SHP77 treated with DMSO at 0.1 percent for 48 hours (cell line): ENCODE data around the gene SLC38A3.

ENCODE experiments used
- DNase-seq: peaks from one replicate; lab custom pipeline; 2025; lab: John Stamatoyannopoulos, UW

Gene SLC38A3

DNA sequence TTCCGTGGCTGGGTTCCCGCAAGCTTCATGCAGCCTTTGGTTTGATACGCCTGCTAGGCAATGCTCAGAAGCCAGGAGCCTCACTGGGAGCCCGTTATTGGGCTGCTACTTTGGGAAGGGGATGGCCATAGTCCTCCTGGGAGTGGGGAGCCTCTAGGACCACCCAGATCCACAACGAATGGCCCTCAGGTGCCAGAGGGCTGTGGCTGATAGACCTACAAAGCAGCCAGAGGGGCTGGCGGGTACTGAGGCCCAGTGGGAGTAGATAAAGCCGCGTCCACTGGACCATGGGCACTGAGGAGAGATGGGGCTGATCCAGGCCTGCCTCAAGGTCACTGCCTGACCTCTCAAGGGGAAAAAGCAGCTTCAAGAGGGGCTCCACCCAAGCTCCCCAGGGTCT, 12.9 kb upstream of the SLC38A3 start:
- DNase-seq = no peak

GRCh38 chr3:50192689-50193141, 12.4 kb upstream of the SLC38A3 start:
- DNase-seq = peak; percentile 26

GRCh38 chr3:50193286-50193685, 11.8 kb upstream of the SLC38A3 start:
- no peak for DNase-seq

DNA sequence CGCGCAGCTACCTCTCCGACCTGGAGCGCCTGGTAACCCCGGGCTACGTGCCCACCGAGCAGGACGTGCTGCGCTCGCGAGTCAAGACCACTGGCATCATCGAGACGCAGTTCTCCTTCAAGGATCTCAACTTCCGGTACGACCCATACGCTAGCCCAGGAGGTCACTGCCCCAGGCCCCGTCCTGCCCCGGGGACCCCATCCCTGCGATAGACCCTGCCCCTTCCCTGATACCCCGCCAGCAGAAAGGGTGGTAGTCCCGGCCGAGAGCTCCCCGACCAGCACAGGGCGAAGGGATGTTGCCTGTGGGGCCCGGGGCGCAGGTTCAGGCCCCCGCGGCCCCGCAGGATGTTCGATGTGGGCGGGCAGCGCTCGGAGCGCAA, 11.3 kb upstream of the SLC38A3 start:
- no peak for DNase-seq

GRCh38 chr3:50194128-50194902, 10.8 kb upstream of the SLC38A3 start:
- no peak for DNase-seq

GRCh38 chr3:50194903-50195500, 10.1 kb upstream of the SLC38A3 start:
- DNase-seq = no peak

DNA sequence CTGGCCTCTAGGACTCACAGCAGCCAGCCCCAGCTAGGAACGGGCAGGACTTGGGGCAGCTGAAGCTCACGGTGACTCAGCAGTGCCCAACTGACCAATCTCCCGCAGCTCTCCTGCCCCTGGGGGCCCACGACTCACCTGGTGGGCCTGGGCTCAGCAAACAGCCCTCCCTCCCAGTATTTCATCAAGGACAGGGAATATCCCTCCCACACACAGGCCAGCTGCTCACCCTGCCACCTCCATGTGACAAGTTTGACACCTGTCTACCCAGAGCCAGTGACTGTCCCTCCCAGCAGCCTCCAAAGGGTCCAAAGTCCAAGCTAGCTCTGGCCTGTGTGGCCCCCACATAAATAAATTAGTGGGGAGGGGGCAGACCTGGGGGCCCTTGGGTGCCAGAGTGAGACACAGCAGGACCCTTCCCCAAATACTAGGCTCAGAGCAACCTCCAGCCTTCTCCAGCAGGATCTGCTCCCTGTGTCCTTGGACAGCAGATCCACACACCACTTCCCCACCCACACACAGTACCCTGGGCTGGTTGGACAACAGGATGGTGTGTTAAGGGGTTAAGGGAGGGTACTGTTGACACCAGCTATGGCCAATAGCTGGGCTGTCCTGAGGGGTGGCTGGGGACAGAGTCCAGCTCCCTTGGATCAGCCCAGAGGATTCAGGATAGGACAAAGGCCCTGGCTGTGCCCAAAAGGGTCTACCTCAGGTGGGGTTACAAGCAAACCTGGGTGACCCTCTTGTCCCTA, 9.4 kb upstream of the SLC38A3 start:
- peak; percentile 34 for DNase-seq

- no peak for DNase-seq
Measured at GRCh38 chr3:50196253-50196801, 8.7 kb upstream of the SLC38A3 start.

- DNase-seq = peak; percentile 60
Measured at GRCh38 chr3:50201573-50202315, 3.3 kb upstream of the SLC38A3 start.

GRCh38 chr3:50202353-50203112, 2.5 kb upstream of the SLC38A3 start:
- no peak for DNase-seq

DNA sequence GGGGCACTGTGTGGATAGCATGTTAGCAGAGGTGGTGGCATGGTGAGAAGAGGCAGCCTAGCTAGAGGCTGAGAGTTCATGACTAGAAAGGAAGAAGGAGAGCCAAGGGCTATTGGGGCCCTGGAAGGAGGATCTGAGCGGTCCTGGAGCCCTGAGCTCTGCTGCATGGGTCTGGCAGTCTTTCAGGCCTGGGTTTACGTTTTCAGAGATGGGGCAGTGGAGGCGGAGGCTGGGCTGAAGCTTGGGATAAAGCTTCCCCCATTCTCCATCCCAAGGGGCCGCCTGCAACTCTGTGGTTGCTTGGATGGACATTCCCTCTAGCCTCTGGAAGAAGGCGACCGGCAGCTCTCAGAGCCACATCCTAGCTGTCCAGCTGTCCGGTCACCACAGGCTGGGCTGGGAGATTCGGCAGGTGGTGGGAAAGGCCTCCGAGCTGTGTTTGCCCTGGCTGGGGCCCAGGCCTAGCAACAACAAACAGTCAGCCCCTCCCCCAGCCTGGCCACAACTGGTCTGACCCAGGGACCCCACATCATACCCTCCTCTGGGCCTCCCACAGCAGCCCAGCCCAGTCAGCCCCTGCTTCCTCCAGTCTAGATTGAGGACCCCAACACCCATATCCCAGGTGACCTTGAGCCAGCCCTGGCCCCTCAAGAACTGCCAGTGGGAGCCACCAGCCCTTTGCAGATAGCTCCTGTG, 1.8 kb upstream of the SLC38A3 start:
- no peak for DNase-seq

DNA sequence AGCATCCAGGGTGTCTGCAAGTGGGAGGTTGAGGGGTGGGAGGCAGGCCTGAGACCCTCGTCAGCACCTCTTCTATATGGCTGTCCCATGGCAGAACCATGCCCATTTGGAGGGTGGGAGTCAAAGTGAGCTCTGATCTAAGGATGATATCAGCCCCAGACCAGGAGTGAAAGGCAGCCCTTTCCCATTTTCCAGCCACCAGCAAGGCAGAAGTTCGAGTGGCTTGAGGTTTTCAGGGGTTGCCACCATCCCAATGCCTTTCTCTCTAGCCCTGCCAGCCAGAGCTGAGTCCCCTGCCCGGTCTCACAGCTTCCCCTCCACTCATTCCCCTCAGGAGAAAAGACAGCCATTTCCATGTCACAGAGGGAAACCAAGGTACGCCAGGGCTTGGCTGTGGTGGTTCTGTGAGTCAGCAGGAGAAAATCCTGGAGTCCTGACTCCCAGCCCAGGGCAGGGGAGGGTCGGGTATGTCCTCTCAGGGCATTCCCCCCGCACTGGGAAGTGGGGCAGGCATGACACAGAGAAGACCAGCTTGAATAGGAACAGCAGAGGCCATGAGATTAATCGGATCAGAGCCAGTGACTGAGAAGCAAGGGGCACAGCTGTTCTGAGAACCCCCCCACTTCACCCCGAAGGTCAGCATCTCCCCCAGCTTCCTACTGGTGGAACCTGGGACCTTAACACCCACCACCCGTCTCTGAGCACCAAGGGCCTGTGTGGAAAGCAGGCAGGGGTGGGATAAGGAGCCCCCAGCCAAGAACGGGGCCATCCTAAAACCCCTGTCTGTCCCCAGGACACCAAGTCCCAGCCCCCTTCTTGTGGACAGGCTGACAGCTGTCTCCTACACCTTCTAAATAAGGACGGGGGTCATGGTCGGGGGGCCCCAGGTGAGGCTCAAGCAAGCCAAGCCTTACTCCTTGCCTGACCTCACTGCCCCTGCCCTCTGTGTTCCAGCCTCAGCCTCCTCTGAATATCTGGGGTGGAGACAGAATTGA, 965 bp upstream of the SLC38A3 start:
- DNase-seq = no peak

GRCh38 chr3:50205413-50206276, 574 bp downstream of the SLC38A3 start:
- no peak for DNase-seq

GRCh38 chr3:50207359-50208042, 2.4 kb downstream of the SLC38A3 start:
- no peak for DNase-seq

DNA sequence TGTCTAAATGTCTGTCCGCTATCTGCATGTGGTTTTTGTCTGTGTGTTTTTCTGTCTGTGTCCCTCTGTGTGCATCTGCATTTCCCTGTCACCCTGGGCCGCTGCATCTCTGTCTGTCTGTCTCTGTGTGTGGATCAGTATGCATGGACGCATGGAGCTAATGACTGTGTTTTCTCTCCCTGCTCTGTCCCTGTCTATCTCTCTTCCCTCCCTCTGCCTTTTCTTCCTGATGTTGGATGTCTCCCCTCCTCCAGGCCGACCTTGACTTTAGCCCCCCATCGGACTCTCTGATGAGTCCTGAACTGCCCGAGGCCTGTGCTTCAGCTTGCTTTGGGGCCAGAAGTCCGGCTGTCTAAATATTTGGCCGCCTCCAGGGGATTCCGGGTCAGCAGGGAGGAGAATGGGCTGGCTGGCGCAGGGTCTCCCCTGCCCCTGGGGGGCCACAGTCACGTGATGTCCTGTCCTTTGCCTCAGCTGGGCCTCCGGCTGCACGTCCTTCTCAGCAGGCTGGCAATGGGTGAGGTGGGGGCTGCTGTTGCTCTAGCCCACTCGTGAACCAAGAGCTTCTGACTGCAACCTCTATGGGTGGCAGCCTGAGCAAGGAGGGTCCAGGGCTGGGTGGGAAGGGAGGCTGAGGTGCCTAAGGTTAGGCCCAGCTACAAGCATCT, 3.7 kb downstream of the SLC38A3 start:
- DNase-seq = no peak

GRCh38 chr3:50210176-50210509, 5.1 kb downstream of the SLC38A3 start:
- DNase-seq = no peak
